Inferior parietal cortex (tissue), 1 donor: ENCODE results near the gene ABCC2.
"Not testable (repeated sequence)": the region's sequence is repeated elsewhere in the genome, so short reads cannot be mapped to it uniquely, and the experiment has no call there.

Experiments
- DNase-seq: peaks from one replicate; pipeline ENCODE4 v3.0.0-alpha.2; 2016; ENCODE audit errors: extremely low spot score

The ABCC2 gene

GRCh38 chr10:99809481-99809880 is 27.0 kb downstream of the ABCC2 start:
- no peak for DNase-seq

GRCh38 chr10:99809931-99810615 is 27.6 kb downstream of the ABCC2 start:
- peak; percentile 50 for DNase-seq

GRCh38 chr10:99812177-99812576 is 29.7 kb downstream of the ABCC2 start:
- no peak for DNase-seq

GRCh38 chr10:99814143-99814542 is 31.7 kb downstream of the ABCC2 start:
- DNase-seq, result no peak

- no peak for DNase-seq
These were observed 33.2 kb downstream of the ABCC2 start for GRCh38 chr10:99815621-99816020.

GRCh38 chr10:99827936-99828335 is 45.5 kb downstream of the ABCC2 start:
- DNase-seq, result no peak

GRCh38 chr10:99828464-99828863 is 46.0 kb downstream of the ABCC2 start:
- DNase-seq, result no peak

- DNase-seq, result no peak
These were observed 50.0 kb downstream of the ABCC2 start for GRCh38 chr10:99832439-99832838.

GRCh38 chr10:99834410-99834809 is 52.0 kb downstream of the ABCC2 start:
- no peak for DNase-seq

GRCh38 chr10:99835947-99836346 is 53.5 kb downstream of the ABCC2 start:
- DNase-seq, result no peak

- DNase-seq, result no peak
These were observed 54.3 kb downstream of the ABCC2 start for GRCh38 chr10:99836711-99837110.

- not testable (repeated sequence) for DNase-seq
These were observed 58.4 kb downstream of the ABCC2 start for GRCh38 chr10:99840859-99841258.

- DNase-seq, result no peak
These were observed 59.3 kb downstream of the ABCC2 start for GRCh38 chr10:99841746-99842145.

GRCh38 chr10:99843310-99843709 is 60.9 kb downstream of the ABCC2 start:
- no peak for DNase-seq

GRCh38 chr10:99844433-99844955 is 62.1 kb downstream of the ABCC2 start:
- no peak for DNase-seq

GRCh38 chr10:99845837-99846382 is 63.5 kb downstream of the ABCC2 start:
- peak; percentile 94 for DNase-seq

GRCh38 chr10:99849057-99849456 is 66.6 kb downstream of the ABCC2 start:
- no peak for DNase-seq

- DNase-seq, result no peak
These were observed 67.1 kb downstream of the ABCC2 start for GRCh38 chr10:99849536-99849935.

GRCh38 chr10:99850021-99850766 is 67.8 kb downstream of the ABCC2 start:
- no peak for DNase-seq

GRCh38 chr10:99850767-99851340 is 68.4 kb downstream of the ABCC2 start:
- no peak for DNase-seq

GRCh38 chr10:99851825-99852224 is 69.4 kb downstream of the ABCC2 start:
- DNase-seq, result no peak

GRCh38 chr10:99852481-99853213 is 70.2 kb downstream of the ABCC2 start:
- DNase-seq, result no peak
